ENCODE data around the gene CDC25C.
A peak's percentile ranks its signal among the peaks of the same experiment; 100 is the strongest.

The CDC25C gene

DNA sequence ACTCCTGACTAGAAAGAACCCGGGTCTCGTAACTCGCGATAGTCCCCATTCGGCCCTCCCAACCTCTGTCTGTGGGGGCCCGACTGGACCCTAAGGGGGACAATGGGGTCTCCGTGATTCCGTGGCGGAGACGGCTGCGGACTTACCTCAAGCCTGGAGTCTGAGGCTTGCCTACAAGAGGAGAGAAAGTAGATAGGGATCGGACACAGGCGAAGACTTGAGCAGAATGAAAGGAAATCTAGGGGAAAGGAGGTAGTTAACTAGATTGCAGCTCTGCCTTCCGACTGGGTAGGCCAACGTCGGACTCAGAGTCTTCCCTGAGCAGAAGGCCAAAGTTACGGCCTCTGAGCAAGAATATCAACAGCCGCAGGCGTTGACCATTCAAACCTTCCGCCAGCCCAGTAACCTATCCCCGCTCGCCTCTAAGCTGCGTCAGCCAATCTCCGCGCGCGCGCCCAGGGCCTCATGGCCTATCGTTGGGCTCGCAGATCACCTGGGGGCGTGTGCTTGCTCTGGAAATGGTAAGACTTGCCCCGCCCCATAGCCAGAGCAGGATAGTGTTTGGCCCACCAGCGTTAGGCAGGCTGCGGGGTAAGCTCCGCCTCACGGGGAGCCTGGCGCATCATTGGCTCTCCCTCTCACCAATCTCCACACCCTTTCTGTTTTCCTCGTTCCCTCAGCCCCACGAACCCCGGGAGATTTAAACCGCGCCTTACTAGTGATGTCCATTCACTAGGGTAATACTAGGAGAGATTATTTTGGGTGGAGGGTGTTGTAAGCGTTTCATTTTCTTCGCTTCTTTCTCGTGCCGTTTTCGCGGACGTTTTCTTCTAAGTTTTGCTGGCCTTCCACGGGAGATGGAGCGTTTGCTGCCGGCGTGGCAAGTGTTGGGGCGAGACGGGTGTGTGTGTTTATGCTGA lies at the start of gene CDC25C:
CDC25C (minus strand) TSS at position 356 of the 920 bp plus-strand sequence. CDS start 624 bp downstream, outside the sequence.
- peaks cover 3% of the 10 kb centered on the region for H3K36me3 ChIP-seq (ENCODE audit: insufficient read depth, low read length)
- peak within 1 kb of the TSS; percentile 72 for H3K4me3 ChIP-seq (ENCODE audit: low read length)
- peaks cover 10% of the 10 kb centered on the region for H3K4me1 ChIP-seq (ENCODE audit: insufficient read depth, low read length)
- no peaks in the 10 kb centered on the region for H3K27me3 ChIP-seq (ENCODE audit: insufficient read depth, low read length)
- peak within 1 kb of the TSS; percentile 90 for H2AFZ ChIP-seq (ENCODE audit: low read depth, low read length)
- H3K9me3 ChIP-seq (ENCODE audit: low read length) = no peaks in the 10 kb centered on the region

DNA sequence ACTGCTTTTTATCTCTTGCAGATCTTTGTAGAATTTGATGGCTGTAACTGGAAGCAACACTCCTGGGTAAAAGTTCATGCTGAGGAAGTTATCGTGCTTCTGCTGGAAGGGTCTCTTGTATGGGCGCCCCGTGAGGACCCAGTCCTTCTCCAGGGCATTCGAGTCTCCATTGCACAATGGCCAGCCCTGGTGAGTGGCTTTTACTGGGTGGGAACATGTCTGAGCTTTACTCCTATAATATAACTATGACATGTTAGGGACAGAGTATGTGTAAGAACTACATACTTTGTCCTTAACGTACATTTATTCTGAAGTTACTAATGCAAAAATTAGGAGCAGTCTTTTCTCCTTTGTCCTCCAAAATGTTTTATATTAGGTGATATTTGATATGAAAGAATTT lies 41.0 kb upstream of the CDC25C start:
- Histone ChIP-seq H3K27me3 (ENCODE audit: insufficient read depth, low read length) (no peaks in the 10 kb centered on the region), H3K9me3 (ENCODE audit: low read length) (no peaks in the 10 kb centered on the region), H3K4me1 (ENCODE audit: insufficient read depth, low read length) (no peaks in the 10 kb centered on the region), H3K36me3 (ENCODE audit: insufficient read depth, low read length) (peaks cover 39% of the 10 kb centered on the region), H2AFZ (ENCODE audit: low read depth, low read length) (no peak overlapping the region), H3K4me3 (ENCODE audit: low read length) (no peak overlapping the region)

DNA sequence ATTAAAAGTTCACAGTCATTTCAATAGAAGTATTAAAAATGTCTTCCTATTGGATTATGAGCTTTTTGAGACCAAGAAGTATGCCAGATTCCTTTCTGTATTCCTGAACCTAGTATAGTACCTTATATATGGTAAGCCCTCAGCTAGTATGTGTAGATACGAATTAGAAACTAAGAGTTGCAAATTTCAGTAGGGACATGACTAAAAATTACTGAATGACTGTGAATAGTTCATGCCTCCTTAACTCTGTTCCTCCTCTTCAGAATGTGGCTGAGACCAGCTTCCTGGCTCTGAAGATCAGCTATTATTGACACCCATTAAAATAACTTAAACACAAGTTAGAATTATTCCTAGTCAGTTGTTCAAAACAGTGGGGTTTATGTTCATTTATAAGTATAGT lies 40.6 kb upstream of the CDC25C start:
- no peaks in the 10 kb centered on the region for H3K9me3 ChIP-seq (ENCODE audit: low read length)
- peaks cover 35% of the 10 kb centered on the region for H3K36me3 ChIP-seq (ENCODE audit: insufficient read depth, low read length)
- H3K4me1 ChIP-seq (ENCODE audit: insufficient read depth, low read length) = no peaks in the 10 kb centered on the region
- H2AFZ ChIP-seq (ENCODE audit: low read depth, low read length) = no peak overlapping the region
- no peak overlapping the region for H3K4me3 ChIP-seq (ENCODE audit: low read length)
- no peaks in the 10 kb centered on the region for H3K27me3 ChIP-seq (ENCODE audit: insufficient read depth, low read length)

DNA sequence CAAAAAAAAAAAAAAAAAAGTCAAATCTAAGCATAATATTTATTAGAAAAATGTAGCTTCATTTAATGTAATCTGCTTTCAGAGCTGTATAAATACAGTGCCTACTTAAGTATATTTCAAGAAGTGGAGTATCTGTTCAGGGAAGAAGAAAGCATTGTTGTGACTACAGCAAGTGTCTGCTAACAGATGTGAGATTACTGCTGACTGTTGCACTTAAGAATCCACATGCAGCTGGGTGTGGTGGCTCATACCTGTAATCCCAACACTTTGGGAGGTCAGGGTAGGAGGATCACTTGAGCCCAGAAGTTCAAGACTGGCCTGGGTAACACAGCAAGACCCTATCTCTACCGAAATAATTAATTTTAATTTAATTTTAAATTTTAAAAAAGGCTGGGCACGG lies 39.9 kb upstream of the CDC25C start:
- Histone ChIP-seq H3K9me3 (ENCODE audit: low read length) (no peaks in the 10 kb centered on the region), H3K36me3 (ENCODE audit: insufficient read depth, low read length) (peaks cover 28% of the 10 kb centered on the region), H2AFZ (ENCODE audit: low read depth, low read length) (no peak overlapping the region), H3K4me3 (ENCODE audit: low read length) (no peak overlapping the region), H3K4me1 (ENCODE audit: insufficient read depth, low read length) (no peaks in the 10 kb centered on the region), H3K27me3 (ENCODE audit: insufficient read depth, low read length) (no peaks in the 10 kb centered on the region)

DNA sequence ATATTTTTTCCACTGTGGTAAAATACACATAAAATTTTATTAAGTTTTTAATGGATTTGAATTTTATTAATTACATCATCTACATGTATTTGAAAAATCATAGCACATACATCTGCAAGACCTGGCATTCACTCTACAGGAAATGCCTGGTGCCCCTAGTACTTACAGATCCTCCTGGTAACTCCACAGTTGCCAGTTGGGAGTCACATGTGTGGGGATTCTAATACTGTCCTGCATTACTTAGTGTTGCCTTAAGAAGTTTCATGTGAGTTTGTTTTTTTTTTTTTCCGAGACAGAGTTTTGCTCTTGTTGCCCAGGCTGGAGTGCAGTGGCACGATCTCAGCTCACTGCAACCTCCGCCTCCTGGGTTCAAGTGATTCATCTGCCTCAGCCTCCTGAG lies 38.9 kb upstream of the CDC25C start:
- no peaks in the 10 kb centered on the region for H3K9me3 ChIP-seq (ENCODE audit: low read length)
- H3K36me3 ChIP-seq (ENCODE audit: insufficient read depth, low read length) = peaks cover 24% of the 10 kb centered on the region
- H2AFZ ChIP-seq (ENCODE audit: low read depth, low read length) = no peak overlapping the region
- no peaks in the 10 kb centered on the region for H3K27me3 ChIP-seq (ENCODE audit: insufficient read depth, low read length)
- no peaks in the 10 kb centered on the region for H3K4me1 ChIP-seq (ENCODE audit: insufficient read depth, low read length)
- H3K4me3 ChIP-seq (ENCODE audit: low read length) = no peak overlapping the region

DNA sequence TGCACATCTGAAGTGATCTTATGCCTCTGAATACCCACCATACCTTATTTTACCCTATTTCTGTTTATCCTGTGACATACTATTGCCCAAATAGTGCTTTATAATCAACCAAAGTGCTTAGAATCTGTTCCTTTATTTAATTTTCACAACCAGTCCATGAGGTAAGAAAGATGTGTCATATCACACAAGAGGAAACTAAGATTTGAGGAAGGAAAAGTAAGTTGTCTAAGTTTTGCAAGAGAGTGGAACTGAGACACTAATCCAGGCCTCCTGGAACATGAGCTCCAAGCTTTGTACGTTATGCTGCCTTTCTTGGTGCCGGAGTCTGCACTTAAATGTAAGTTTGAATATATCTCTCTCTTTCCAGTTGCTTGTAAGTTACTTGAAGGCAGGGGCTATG lies 38.1 kb upstream of the CDC25C start:
- Histone ChIP-seq H3K36me3 (ENCODE audit: insufficient read depth, low read length) (peaks cover 20% of the 10 kb centered on the region), H3K4me1 (ENCODE audit: insufficient read depth, low read length) (no peaks in the 10 kb centered on the region), H3K4me3 (ENCODE audit: low read length) (no peak overlapping the region), H2AFZ (ENCODE audit: low read depth, low read length) (no peak overlapping the region), H3K9me3 (ENCODE audit: low read length) (no peaks in the 10 kb centered on the region), H3K27me3 (ENCODE audit: insufficient read depth, low read length) (no peaks in the 10 kb centered on the region)

DNA sequence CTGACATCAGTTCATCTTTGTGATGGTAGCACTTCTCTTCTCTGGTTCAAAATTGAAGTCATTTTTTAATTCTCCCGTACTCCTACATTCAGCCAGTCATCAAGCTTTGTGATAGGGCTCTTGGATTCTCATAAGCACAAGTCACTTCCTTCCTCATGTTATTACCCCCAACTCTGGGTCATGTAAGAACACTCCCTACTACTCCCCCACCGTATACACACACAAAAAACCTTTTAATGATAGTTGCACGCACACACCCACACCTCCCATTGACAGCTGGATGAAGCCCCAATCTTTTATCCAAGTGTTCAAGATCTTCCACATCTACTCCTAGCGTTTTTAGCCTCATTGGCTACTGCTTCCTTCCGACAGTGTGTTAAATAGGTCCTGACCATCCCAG lies 37.7 kb upstream of the CDC25C start:
- H2AFZ ChIP-seq (ENCODE audit: low read depth, low read length) = no peak overlapping the region
- H3K4me3 ChIP-seq (ENCODE audit: low read length) = no peak overlapping the region
- H3K4me1 ChIP-seq (ENCODE audit: insufficient read depth, low read length) = no peaks in the 10 kb centered on the region
- H3K36me3 ChIP-seq (ENCODE audit: insufficient read depth, low read length) = peaks cover 15% of the 10 kb centered on the region
- H3K27me3 ChIP-seq (ENCODE audit: insufficient read depth, low read length) = no peaks in the 10 kb centered on the region
- no peaks in the 10 kb centered on the region for H3K9me3 ChIP-seq (ENCODE audit: low read length)

DNA sequence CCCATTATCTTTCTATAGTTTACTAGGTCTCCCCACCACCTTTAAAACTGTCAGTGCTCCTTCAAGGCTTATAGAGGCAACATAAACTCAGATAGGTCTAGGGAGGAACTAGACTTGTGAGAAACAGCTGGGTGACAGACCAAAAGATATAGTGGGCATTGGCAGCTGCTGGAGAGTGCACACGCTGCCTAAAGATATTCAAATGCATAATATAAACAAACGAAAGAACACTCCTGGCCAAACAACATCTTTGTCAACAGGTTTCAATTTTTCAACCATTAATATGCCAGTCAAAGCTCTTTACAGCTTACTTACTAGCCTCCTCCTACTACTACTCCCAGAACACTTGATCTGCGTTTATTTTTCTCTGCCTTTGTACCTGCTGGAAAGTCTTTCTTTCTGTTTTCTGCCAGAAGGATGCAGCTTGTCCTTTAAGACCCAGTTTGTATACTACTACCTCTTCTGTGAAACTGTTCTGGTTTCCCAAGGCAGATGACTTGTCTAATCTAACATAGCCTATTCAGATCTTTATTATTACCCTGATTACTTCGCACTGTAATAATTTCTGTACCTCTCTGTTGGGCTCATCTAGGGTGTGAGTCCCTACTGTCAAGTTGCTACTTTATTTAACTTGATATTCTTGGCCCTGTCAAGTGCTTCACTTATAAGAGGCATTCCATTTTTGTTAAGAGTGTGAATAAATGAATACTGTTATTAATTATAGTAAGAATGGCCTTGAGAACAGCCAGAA lies 35.2 kb upstream of the CDC25C start:
- Histone ChIP-seq H3K36me3 (ENCODE audit: insufficient read depth, low read length) (no peaks in the 10 kb centered on the region), H3K4me3 (ENCODE audit: low read length) (no peak overlapping the region), H3K9me3 (ENCODE audit: low read length) (no peaks in the 10 kb centered on the region), H3K27me3 (ENCODE audit: insufficient read depth, low read length) (no peaks in the 10 kb centered on the region), H2AFZ (ENCODE audit: low read depth, low read length) (no peak overlapping the region), H3K4me1 (ENCODE audit: insufficient read depth, low read length) (no peaks in the 10 kb centered on the region)

DNA sequence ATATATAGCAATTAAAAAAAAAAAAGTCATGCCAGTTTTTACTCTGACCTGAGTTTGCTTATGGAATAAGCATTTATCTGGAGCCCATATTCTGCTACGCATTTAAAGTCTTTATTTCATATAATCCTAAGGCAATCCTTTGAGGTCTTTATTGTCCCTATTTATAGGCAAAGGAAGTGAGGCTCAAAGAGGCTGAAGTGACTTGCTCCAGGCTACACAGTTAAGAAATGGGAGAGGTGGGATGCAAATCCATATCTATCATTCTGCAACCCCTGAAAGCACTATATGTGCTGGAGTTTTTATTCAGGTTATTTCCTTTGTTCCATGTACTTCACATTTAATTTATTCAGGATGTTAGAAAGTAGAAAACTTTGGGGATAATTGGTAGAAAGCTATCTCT lies 33.0 kb upstream of the CDC25C start:
- Histone ChIP-seq H3K36me3 (ENCODE audit: insufficient read depth, low read length) (no peaks in the 10 kb centered on the region), H3K9me3 (ENCODE audit: low read length) (no peaks in the 10 kb centered on the region), H3K27me3 (ENCODE audit: insufficient read depth, low read length) (no peaks in the 10 kb centered on the region), H2AFZ (ENCODE audit: low read depth, low read length) (no peak overlapping the region), H3K4me3 (ENCODE audit: low read length) (no peak overlapping the region), H3K4me1 (ENCODE audit: insufficient read depth, low read length) (peaks cover 8% of the 10 kb centered on the region)

DNA sequence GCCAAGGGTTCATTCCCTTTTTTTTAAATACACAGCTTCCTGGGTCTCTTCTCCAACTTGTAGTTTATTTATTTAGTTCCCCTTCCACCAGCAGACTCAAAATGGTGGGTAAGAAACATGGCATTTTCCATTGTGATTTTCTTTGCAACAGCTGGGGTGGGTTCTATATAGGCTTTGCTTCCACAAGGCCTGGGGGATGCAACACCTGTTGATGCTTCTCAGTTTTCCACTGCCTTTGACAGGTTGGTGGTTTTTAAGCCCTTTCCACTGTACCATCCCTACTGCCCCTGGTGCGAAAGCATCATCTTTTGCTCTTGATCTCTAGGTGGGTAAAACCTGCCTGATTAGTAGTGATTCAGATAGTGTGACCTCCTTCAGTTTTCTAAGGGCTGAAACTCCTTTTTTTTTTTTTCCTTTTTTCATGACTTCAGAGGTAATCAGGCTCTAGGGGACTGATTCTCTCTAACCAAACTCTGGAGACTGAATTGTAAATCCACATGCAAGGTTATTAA lies 29.4 kb upstream of the CDC25C start:
- Histone ChIP-seq H3K27me3 (ENCODE audit: insufficient read depth, low read length) (no peaks in the 10 kb centered on the region), H3K36me3 (ENCODE audit: insufficient read depth, low read length) (no peaks in the 10 kb centered on the region), H3K4me1 (ENCODE audit: insufficient read depth, low read length) (peaks cover 8% of the 10 kb centered on the region), H3K9me3 (ENCODE audit: low read length) (no peaks in the 10 kb centered on the region), H3K4me3 (ENCODE audit: low read length) (no peak overlapping the region), H2AFZ (ENCODE audit: low read depth, low read length) (no peak overlapping the region)

DNA sequence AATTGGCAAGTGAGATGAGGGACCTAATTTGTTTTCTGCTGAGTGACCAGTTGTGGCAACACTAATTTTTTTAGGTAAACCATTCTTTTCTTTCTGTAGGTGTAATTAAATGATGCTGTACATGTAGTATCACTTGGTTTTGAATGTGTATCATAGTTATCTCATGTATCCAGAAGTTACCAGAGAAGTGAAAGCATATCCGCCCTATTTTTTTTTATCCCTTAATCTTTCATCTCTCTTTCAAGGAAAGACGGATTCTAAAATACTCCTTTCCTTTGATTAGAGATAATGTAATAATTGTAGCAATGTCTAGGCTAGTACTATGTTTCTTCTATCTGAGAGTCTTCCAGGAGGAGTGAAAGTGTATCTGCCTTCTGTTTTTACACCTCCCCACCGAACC lies 28.0 kb upstream of the CDC25C start:
- H3K4me3 ChIP-seq (ENCODE audit: low read length) = no peak overlapping the region
- H2AFZ ChIP-seq (ENCODE audit: low read depth, low read length) = no peak overlapping the region
- peaks cover 18% of the 10 kb centered on the region for H3K4me1 ChIP-seq (ENCODE audit: insufficient read depth, low read length)
- H3K9me3 ChIP-seq (ENCODE audit: low read length) = no peaks in the 10 kb centered on the region
- H3K27me3 ChIP-seq (ENCODE audit: insufficient read depth, low read length) = no peaks in the 10 kb centered on the region
- H3K36me3 ChIP-seq (ENCODE audit: insufficient read depth, low read length) = no peaks in the 10 kb centered on the region

DNA sequence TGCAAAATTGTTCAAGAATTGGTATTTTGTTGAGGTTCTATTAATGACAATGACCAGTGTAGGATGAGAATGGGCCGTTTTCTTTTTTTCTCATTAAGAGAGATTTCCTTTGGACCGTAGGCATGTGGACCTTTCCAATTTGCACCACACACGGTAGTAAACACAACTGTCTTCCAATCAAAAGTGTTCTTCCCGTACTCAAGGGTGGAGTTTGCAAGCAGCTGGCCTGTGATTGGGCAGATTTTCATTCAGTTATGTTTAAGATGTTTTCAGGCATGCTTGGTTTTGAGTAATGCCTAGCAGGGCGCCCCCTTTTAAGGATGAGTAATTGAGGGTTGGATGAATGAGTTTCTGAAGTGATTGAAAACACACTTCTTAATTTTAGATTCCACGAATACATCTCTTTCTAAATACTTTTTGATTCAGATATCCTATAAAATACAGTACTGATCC lies 23.3 kb upstream of the CDC25C start:
- no peak overlapping the region for H2AFZ ChIP-seq (ENCODE audit: low read depth, low read length)
- H3K36me3 ChIP-seq (ENCODE audit: insufficient read depth, low read length) = peaks cover 1% of the 10 kb centered on the region
- H3K4me3 ChIP-seq (ENCODE audit: low read length) = peak overlapping the region; percentile 75
- H3K27me3 ChIP-seq (ENCODE audit: insufficient read depth, low read length) = no peaks in the 10 kb centered on the region
- H3K9me3 ChIP-seq (ENCODE audit: low read length) = no peaks in the 10 kb centered on the region
- peaks cover 14% of the 10 kb centered on the region for H3K4me1 ChIP-seq (ENCODE audit: insufficient read depth, low read length)

DNA sequence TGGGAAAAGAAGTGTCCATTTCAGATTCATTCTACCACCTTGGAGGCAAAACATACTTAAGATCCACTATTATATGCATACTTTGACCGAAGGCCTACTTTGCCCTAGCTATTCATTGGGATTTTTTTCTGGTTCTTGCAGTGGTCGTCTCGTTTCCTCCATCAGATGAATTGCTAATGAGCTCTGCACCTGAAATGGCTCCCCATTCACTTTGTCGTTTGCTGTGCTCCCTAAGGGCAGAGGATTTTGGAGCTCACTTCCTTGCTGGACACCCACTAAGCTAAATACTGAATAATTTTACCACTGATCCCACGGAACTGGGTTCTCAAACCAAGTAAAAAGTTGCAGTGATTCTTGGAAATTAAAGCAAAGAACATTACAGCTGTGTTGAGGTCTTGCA lies 22.8 kb upstream of the CDC25C start:
- no peak overlapping the region for H2AFZ ChIP-seq (ENCODE audit: low read depth, low read length)
- H3K4me3 ChIP-seq (ENCODE audit: low read length) = peak overlapping the region; percentile 75
- no peaks in the 10 kb centered on the region for H3K27me3 ChIP-seq (ENCODE audit: insufficient read depth, low read length)
- peaks cover 14% of the 10 kb centered on the region for H3K4me1 ChIP-seq (ENCODE audit: insufficient read depth, low read length)
- peaks cover 6% of the 10 kb centered on the region for H3K36me3 ChIP-seq (ENCODE audit: insufficient read depth, low read length)
- H3K9me3 ChIP-seq (ENCODE audit: low read length) = no peaks in the 10 kb centered on the region

Data from neuron (in vitro differentiated cells).